ENCODE measurements around the gene MMP25.

MMP25 gene

GRCh38 chr16:3022684-3023414 lies 23.5 kb upstream of the MMP25 start:
- no peak for TF ChIP-seq CTCF (IDR thresholded peaks at IDR 0.05; ENCODE audit: insufficient read depth, low read length, poor library complexity, severe bottlenecking)
- Histone ChIP-seq H3K4me3 (replicated peaks; ENCODE audit: low read depth, low read length) (peak overlapping the region; percentile 82), H3K27me3 (replicated peaks; ENCODE audit: control insufficient read depth, insufficient read depth, low read length) (no peaks in the 10 kb centered on the region), H3K36me3 (ENCODE audit: control insufficient read depth, insufficient read depth, low read length) (peaks cover 15% of the 10 kb centered on the region)
- DNase-seq (ENCODE audit: extremely low read depth, insufficient read length) = no peak

- DNase-seq (ENCODE audit: extremely low read depth, insufficient read length) = no peak
- H3K36me3 ChIP-seq (ENCODE audit: control insufficient read depth, insufficient read depth, low read length) = peaks cover 15% of the 10 kb centered on the region
- no peaks in the 10 kb centered on the region for H3K27me3 ChIP-seq (replicated peaks; ENCODE audit: control insufficient read depth, insufficient read depth, low read length)
- peak overlapping the region; percentile 82 for H3K4me3 ChIP-seq (replicated peaks; ENCODE audit: low read depth, low read length)
- TF ChIP-seq CTCF (IDR thresholded peaks at IDR 0.05; ENCODE audit: insufficient read depth, low read length, poor library complexity, severe bottlenecking) = no peak
Measured at GRCh38 chr16:3023415-3023668, 23.0 kb upstream of the MMP25 start.

GRCh38 chr16:3023669-3024478 lies 22.5 kb upstream of the MMP25 start, which contains the start of the genes HCFC1R1 and THOC6:
Gene HCFC1R1, minus strand, starts transcription at chr16:3023942. Its CDS starts 1 bp downstream, at chr16:3023941.
Gene THOC6, plus strand, starts transcription at chr16:3024035. Its CDS starts 292 bp downstream, at chr16:3024327.
- DNase-seq (ENCODE audit: extremely low read depth, insufficient read length) = peak; percentile 95
- Histone ChIP-seq H3K4me3 (replicated peaks; ENCODE audit: low read depth, low read length) (peak within 1 kb of the TSS; percentile 82), H3K36me3 (ENCODE audit: control insufficient read depth, insufficient read depth, low read length) (peaks cover 15% of the 10 kb centered on the region), H3K27me3 (replicated peaks; ENCODE audit: control insufficient read depth, insufficient read depth, low read length) (no peaks in the 10 kb centered on the region; the same call in none of the 2 replicates)
- no peak for TF ChIP-seq CTCF (IDR thresholded peaks at IDR 0.05; ENCODE audit: insufficient read depth, low read length, poor library complexity, severe bottlenecking)

GRCh38 chr16:3025032-3026002 lies 21.0 kb upstream of the MMP25 start:
- Histone ChIP-seq H3K27me3 (replicated peaks; ENCODE audit: control insufficient read depth, insufficient read depth, low read length) (peaks cover 5% of the 10 kb centered on the region), H3K36me3 (ENCODE audit: control insufficient read depth, insufficient read depth, low read length) (peaks cover 15% of the 10 kb centered on the region), H3K4me3 (replicated peaks; ENCODE audit: low read depth, low read length) (no peak overlapping the region)
- no peak for DNase-seq (ENCODE audit: extremely low read depth, insufficient read length)
- TF ChIP-seq CTCF (IDR thresholded peaks at IDR 0.05; ENCODE audit: insufficient read depth, low read length, poor library complexity, severe bottlenecking) = no peak

- TF ChIP-seq CTCF (IDR thresholded peaks at IDR 0.05; ENCODE audit: insufficient read depth, low read length, poor library complexity, severe bottlenecking) = no peak
- peaks cover 15% of the 10 kb centered on the region for H3K36me3 ChIP-seq (ENCODE audit: control insufficient read depth, insufficient read depth, low read length)
- no peak for DNase-seq (ENCODE audit: extremely low read depth, insufficient read length)
Measured at GRCh38 chr16:3026003-3026378, 20.4 kb upstream of the MMP25 start.

More at GRCh38 chr16:3026003-3026378, 20.4 kb upstream of the MMP25 start:
- no peak overlapping the region for H3K4me3 ChIP-seq (replicated peaks; ENCODE audit: low read depth, low read length)
- peaks cover 5% of the 10 kb centered on the region for H3K27me3 ChIP-seq (replicated peaks; ENCODE audit: control insufficient read depth, insufficient read depth, low read length)

Data from GM06990 (cell line).